PFSK-1 (cell line): Measurements from ENCODE around the gene ABCA7.

ENCODE experiments used
- FOXP2 ChIP-seq: optimal IDR thresholded peaks from 2 replicates; pipeline ENCODE3; 2011; ENCODE audit warnings: borderline replicate concordance, control low read depth, inconsistent platforms; ENCODE audit not compliant: insufficient read depth; ENCODE audit errors: extremely low read length, extremely low read depth
- POLR2AphosphoS5 ChIP-seq: IDR thresholded peaks from 2 replicates; pipeline ENCODE4 v1.6.1; 2012; ENCODE audit warnings: low read depth, mild to moderate bottlenecking, control low read depth, low read length, moderate library complexity
- SIN3A ChIP-seq: IDR thresholded peaks from 2 replicates; pipeline ENCODE4 v1.6.1; 2012; ENCODE audit warnings: mild to moderate bottlenecking, low read length, moderate library complexity, borderline replicate concordance; ENCODE audit not compliant: insufficient read depth
- TAF1 ChIP-seq: IDR thresholded peaks from 2 replicates; pipeline ENCODE4 v1.6.1; 2012; ENCODE audit warnings: low read length, control low read depth, borderline replicate concordance; ENCODE audit not compliant: insufficient read depth
- TF ChIP-seq, protein P1 (sequence below), 2 experiments: IDR thresholded peaks; 2 replicates each; pipeline versions ENCODE4 v1.6.1 to v1.8.0; 2011 to 2012; ENCODE audit warnings: low read depth in 2 of 2, low read length in 2 of 2, control low read depth in 1 of 2, inconsistent platforms in 1 of 2, mild to moderate bottlenecking in 1 of 2, moderate library complexity in 1 of 2; ENCODE audit not compliant: insufficient read depth in 1 of 2

ABCA7 gene

GRCh38 chr19:1084024-1084868, 44.3 kb downstream of the ABCA7 start:
- no peak for TF ChIP-seq SIN3A
- TF ChIP-seq FOXP2: no peak
- TF ChIP-seq TAF1: no peak
- TF ChIP-seq, protein P1, sequence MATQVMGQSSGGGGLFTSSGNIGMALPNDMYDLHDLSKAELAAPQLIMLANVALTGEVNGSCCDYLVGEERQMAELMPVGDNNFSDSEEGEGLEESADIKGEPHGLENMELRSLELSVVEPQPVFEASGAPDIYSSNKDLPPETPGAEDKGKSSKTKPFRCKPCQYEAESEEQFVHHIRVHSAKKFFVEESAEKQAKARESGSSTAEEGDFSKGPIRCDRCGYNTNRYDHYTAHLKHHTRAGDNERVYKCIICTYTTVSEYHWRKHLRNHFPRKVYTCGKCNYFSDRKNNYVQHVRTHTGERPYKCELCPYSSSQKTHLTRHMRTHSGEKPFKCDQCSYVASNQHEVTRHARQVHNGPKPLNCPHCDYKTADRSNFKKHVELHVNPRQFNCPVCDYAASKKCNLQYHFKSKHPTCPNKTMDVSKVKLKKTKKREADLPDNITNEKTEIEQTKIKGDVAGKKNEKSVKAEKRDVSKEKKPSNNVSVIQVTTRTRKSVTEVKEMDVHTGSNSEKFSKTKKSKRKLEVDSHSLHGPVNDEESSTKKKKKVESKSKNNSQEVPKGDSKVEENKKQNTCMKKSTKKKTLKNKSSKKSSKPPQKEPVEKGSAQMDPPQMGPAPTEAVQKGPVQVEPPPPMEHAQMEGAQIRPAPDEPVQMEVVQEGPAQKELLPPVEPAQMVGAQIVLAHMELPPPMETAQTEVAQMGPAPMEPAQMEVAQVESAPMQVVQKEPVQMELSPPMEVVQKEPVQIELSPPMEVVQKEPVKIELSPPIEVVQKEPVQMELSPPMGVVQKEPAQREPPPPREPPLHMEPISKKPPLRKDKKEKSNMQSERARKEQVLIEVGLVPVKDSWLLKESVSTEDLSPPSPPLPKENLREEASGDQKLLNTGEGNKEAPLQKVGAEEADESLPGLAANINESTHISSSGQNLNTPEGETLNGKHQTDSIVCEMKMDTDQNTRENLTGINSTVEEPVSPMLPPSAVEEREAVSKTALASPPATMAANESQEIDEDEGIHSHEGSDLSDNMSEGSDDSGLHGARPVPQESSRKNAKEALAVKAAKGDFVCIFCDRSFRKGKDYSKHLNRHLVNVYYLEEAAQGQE (IDR thresholded peaks at IDR 0.05; ENCODE audit: insufficient read depth in 1 of 2, low read depth in 2 of 2, low read length in 2 of 2): no peak
- no peak for TF ChIP-seq POLR2AphosphoS5

DNA sequence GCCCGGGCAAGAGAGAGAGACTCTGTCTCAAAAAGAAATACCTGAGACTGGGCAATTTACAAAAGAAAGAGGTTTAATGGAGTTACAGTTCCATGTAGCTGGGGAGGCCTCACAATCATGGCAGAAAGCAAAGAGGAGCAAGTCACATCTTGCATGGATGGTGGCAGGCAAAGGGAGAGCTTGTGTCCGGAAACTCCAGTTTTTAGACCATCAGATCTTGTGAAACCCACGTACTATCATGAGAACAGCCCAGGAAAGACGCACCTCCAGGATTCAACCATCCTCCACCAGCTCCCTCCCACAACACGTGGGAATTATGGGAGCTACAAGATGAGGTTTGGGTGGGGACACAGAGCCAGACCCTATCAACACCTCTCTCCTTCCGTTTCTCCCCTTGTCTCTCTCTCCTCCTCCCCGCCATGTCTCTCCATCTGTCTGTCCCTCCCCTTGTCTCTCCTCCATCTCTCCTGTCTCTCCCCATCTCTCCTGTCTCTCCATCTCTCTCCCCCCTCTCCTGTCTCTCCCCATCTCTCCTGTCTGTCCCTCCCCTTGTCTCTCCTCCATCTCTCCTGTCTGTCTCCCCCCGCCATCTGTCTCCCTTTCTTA, 45.2 kb downstream of the ABCA7 start:
- TF ChIP-seq POLR2AphosphoS5: no peak
- no peak for TF ChIP-seq SIN3A
- TF ChIP-seq TAF1: no peak
- no peak for TF ChIP-seq FOXP2
- TF ChIP-seq, protein P1 (IDR thresholded peaks at IDR 0.05; ENCODE audit: insufficient read depth in 1 of 2, low read depth in 2 of 2, low read length in 2 of 2): no peak

- TF ChIP-seq SIN3A (no peak), FOXP2 (no peak)
- TF ChIP-seq, protein P1 (IDR thresholded peaks at IDR 0.05; ENCODE audit: insufficient read depth in 1 of 2, low read depth in 2 of 2, low read length in 2 of 2): no peak
Observed at GRCh38 chr19:1085676-1086442, 46.0 kb downstream of the ABCA7 start.

DNA sequence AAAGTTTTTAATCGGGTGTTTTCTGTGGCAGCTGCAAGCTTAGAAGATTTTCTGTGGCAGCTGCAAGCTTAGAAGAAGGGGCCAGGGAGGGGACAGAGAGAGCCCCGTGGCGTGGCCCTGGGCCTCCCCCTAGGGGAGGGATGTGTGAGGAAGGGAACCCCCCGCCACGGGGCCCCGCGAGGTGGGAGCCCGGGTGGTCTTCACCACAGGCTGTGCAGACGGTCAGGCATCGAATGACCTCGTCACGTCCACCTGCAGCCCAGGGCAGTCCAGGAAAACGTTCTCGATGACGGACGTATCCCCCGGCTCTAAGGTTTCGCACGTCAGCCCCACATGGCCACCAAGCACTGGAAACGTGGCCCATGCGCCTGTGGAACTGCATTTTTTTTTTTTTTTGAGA, 46.7 kb downstream of the ABCA7 start:
- TF ChIP-seq, protein P1 (IDR thresholded peaks at IDR 0.05; ENCODE audit: insufficient read depth in 1 of 2, low read depth in 2 of 2, low read length in 2 of 2): no peak
